ENCODE measurements around the gene CFAP299.

The CFAP299 gene

GRCh38 chr4:80948995-80949394, 613.5 kb downstream of the CFAP299 start:
- H3K36me3 ChIP-seq (ENCODE audit: insufficient read depth, low read length), result no peaks in the 10 kb centered on the region

DNA sequence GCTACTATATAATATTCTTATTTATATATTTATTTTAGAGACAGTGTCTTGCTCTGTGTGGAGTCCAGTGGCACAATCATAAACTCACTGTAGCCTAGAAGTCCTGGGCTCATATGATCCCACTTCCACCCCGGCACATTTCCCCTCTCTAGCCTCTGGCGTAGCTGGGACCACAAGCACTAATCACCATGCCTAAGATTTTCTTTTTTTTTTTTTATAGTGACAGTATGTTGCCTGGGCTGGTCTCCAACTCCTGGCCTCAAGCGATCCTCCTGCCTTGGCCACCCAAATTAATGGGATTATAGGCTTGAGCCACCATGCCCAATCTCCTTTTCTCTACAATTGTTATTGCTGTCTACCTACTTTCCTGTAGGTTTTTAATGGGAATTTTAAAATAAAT, 620.9 kb downstream of the CFAP299 start:
- Histone ChIP-seq H3K36me3 (ENCODE audit: insufficient read depth, low read length) (no peaks in the 10 kb centered on the region), H3K27me3 (ENCODE audit: control insufficient read depth in 1 of 2, insufficient read depth in 2 of 2, low read length in 2 of 2) (no peaks in the 10 kb centered on the region), H3K4me3 (ENCODE audit: low read depth in 1 of 2, low read length in 2 of 2) (no peak overlapping the region), H3K4me1 (ENCODE audit: insufficient read depth, low read length) (no peaks in the 10 kb centered on the region), H3K27ac (ENCODE audit: low read depth, low read length) (no peak overlapping the region), H3K9me3 (ENCODE audit: low read length) (no peaks in the 10 kb centered on the region), H3K9ac (ENCODE audit: low read length) (no peak overlapping the region)

More at GRCh38 chr4:80948995-80949394, 613.5 kb downstream of the CFAP299 start:
- Histone ChIP-seq H3K9ac (ENCODE audit: low read length) (no peak overlapping the region), H3K27ac (ENCODE audit: low read depth, low read length) (no peak overlapping the region), H3K4me3 (ENCODE audit: low read depth in 1 of 2, low read length in 2 of 2) (no peak overlapping the region), H3K4me1 (ENCODE audit: insufficient read depth, low read length) (no peaks in the 10 kb centered on the region), H3K9me3 (ENCODE audit: low read length) (no peaks in the 10 kb centered on the region), H3K27me3 (ENCODE audit: control insufficient read depth in 1 of 2, insufficient read depth in 2 of 2, low read length in 2 of 2) (no peaks in the 10 kb centered on the region)

DNA sequence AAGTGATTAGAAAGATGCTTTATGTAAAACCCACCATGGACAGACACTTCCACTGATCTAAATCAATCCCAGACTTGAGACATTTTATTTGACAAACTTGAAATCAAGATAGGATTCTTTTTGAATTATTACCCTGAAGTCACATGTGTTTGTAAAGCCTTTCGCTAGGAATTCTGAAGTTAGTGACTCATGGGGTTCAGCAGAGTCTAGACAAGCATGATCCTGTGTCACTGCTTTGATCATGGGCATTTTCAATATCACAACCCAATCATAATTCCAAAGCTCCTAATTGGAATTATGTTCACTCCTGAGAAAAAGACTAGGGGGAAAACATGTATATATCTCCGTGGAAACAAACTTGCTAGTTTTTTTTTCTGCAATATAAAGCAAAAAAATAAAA, 627.5 kb downstream of the CFAP299 start:
- Histone ChIP-seq H3K27ac (ENCODE audit: low read depth, low read length) (no peak overlapping the region), H3K9ac (ENCODE audit: low read length) (no peak overlapping the region), H3K9me3 (ENCODE audit: low read length) (no peaks in the 10 kb centered on the region), H3K4me1 (ENCODE audit: insufficient read depth, low read length) (no peaks in the 10 kb centered on the region), H3K36me3 (ENCODE audit: insufficient read depth, low read length) (no peaks in the 10 kb centered on the region), H3K4me3 (ENCODE audit: low read depth in 1 of 2, low read length in 2 of 2) (no peak overlapping the region), H3K27me3 (ENCODE audit: control insufficient read depth in 1 of 2, insufficient read depth in 2 of 2, low read length in 2 of 2) (no peaks in the 10 kb centered on the region)

GRCh38 chr4:80967346-80967745, 631.8 kb downstream of the CFAP299 start:
- Histone ChIP-seq H3K36me3 (ENCODE audit: insufficient read depth, low read length) (no peaks in the 10 kb centered on the region), H3K9me3 (ENCODE audit: low read length) (no peaks in the 10 kb centered on the region), H3K9ac (ENCODE audit: low read length) (no peak overlapping the region), H3K4me1 (ENCODE audit: insufficient read depth, low read length) (no peaks in the 10 kb centered on the region), H3K27ac (ENCODE audit: low read depth, low read length) (no peak overlapping the region), H3K27me3 (ENCODE audit: control insufficient read depth in 1 of 2, insufficient read depth in 2 of 2, low read length in 2 of 2) (no peaks in the 10 kb centered on the region), H3K4me3 (ENCODE audit: low read depth in 1 of 2, low read length in 2 of 2) (no peak overlapping the region)

GRCh38 chr4:80980239-80980638, 644.7 kb downstream of the CFAP299 start:
- no peaks in the 10 kb centered on the region for H3K27me3 ChIP-seq (ENCODE audit: control insufficient read depth in 1 of 2, insufficient read depth in 2 of 2, low read length in 2 of 2)
- no peaks in the 10 kb centered on the region for H3K4me1 ChIP-seq (ENCODE audit: insufficient read depth, low read length)
- no peak overlapping the region for H3K4me3 ChIP-seq (ENCODE audit: low read depth in 1 of 2, low read length in 2 of 2)
- H3K27ac ChIP-seq (ENCODE audit: low read depth, low read length), result no peak overlapping the region
- H3K36me3 ChIP-seq (ENCODE audit: insufficient read depth, low read length), result no peaks in the 10 kb centered on the region
- H3K9ac ChIP-seq (ENCODE audit: low read length), result no peak overlapping the region
- no peaks in the 10 kb centered on the region for H3K9me3 ChIP-seq (ENCODE audit: low read length)

DNA sequence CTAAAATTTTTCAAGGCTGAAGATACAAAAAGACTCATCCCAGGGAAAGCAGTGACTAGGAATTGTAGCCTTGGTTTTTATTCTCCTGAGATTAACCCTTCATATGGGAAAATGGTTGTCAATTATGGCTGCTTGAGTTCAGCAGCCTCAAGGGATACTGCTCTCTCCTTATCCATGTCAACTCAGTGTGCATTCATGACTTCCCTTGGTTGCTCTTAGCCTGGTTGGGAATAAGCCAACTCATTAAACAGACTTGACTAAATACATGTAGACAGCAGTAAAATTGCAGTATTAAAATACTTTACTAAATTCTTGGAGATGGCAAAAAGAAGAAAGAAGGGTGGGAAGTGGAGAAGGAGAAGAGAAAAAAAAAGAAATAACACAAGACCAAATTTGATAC, 650.5 kb downstream of the CFAP299 start:
- Histone ChIP-seq H3K27me3 (ENCODE audit: control insufficient read depth in 1 of 2, insufficient read depth in 2 of 2, low read length in 2 of 2) (no peaks in the 10 kb centered on the region), H3K9me3 (ENCODE audit: low read length) (no peaks in the 10 kb centered on the region), H3K36me3 (ENCODE audit: insufficient read depth, low read length) (no peaks in the 10 kb centered on the region), H3K4me3 (ENCODE audit: low read depth in 1 of 2, low read length in 2 of 2) (no peak overlapping the region), H3K27ac (ENCODE audit: low read depth, low read length) (no peak overlapping the region), H3K4me1 (ENCODE audit: insufficient read depth, low read length) (no peaks in the 10 kb centered on the region), H3K9ac (ENCODE audit: low read length) (no peak overlapping the region)

DNA sequence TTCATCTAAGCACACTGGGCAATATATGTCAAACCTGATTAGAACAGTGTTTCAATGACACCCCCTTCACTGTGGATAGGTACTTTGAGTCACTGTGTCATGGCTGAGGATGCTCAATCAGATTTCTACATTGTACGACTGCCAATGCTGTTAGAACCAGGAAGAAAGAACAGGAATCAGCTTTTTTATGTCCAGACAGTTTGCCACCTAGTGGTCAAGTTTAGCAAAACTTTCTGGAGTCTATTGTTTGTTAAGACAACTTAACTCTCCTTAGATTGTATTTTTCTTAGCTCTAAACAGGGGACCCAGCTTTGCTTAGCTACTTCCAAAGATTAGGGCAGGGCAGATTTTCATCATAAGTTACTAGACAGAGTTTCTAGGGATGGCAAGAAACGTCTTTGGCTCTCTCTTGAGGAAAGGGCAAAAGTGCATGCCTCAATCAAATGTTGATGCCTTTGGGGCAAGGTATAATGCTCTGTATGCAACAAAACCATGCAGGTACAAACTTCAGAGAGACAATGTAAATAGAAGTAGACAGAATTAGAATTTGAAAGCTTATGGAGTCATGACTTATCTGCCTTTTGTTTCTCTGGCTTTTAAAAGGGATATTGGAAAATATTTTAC, 654.5 kb downstream of the CFAP299 start:
- H3K9ac ChIP-seq (ENCODE audit: low read length), result no peak overlapping the region
- no peak overlapping the region for H3K27ac ChIP-seq (ENCODE audit: low read depth, low read length)
- H3K9me3 ChIP-seq (ENCODE audit: low read length), result no peaks in the 10 kb centered on the region
- no peaks in the 10 kb centered on the region for H3K27me3 ChIP-seq (ENCODE audit: control insufficient read depth in 1 of 2, insufficient read depth in 2 of 2, low read length in 2 of 2)
- H3K4me1 ChIP-seq (ENCODE audit: insufficient read depth, low read length), result no peaks in the 10 kb centered on the region
- no peaks in the 10 kb centered on the region for H3K36me3 ChIP-seq (ENCODE audit: insufficient read depth, low read length)
- H3K4me3 ChIP-seq (ENCODE audit: low read depth in 1 of 2, low read length in 2 of 2), result no peak overlapping the region

DNA sequence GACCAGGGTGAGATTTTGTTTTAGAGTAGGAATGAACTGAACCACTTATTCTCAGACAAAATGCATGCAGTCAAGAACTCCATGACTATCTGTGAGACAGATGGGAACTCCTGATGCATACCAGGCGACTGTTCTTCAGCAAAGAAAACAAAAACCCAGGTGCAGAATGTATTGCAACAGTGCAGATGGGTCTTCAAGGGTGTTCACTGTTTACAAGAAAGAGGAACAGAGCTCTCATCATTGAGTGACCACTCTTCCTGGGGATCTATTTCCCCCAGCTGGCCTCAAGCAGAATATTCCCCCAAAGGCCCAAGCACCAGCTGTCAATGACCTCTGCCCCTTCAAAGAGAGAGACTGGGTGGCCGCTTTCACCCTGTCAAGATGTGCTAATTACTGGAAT, 655.3 kb downstream of the CFAP299 start:
- H3K4me1 ChIP-seq (ENCODE audit: insufficient read depth, low read length), result no peaks in the 10 kb centered on the region
- no peaks in the 10 kb centered on the region for H3K27me3 ChIP-seq (ENCODE audit: control insufficient read depth in 1 of 2, insufficient read depth in 2 of 2, low read length in 2 of 2)
- no peak overlapping the region for H3K9ac ChIP-seq (ENCODE audit: low read length)
- H3K27ac ChIP-seq (ENCODE audit: low read depth, low read length), result no peak overlapping the region
- H3K4me3 ChIP-seq (ENCODE audit: low read depth in 1 of 2, low read length in 2 of 2), result no peak overlapping the region
- no peaks in the 10 kb centered on the region for H3K9me3 ChIP-seq (ENCODE audit: low read length)
- no peaks in the 10 kb centered on the region for H3K36me3 ChIP-seq (ENCODE audit: insufficient read depth, low read length)

GRCh38 chr4:80999943-81000342, 664.4 kb downstream of the CFAP299 start:
- no peak overlapping the region for H3K4me3 ChIP-seq (ENCODE audit: low read depth in 1 of 2, low read length in 2 of 2)
- no peaks in the 10 kb centered on the region for H3K9me3 ChIP-seq (ENCODE audit: low read length)
- no peak overlapping the region for H3K9ac ChIP-seq (ENCODE audit: low read length)
- H3K27ac ChIP-seq (ENCODE audit: low read depth, low read length), result no peak overlapping the region
- H3K4me1 ChIP-seq (ENCODE audit: insufficient read depth, low read length), result peaks cover 7% of the 10 kb centered on the region
- no peaks in the 10 kb centered on the region for H3K36me3 ChIP-seq (ENCODE audit: insufficient read depth, low read length)
- no peaks in the 10 kb centered on the region for H3K27me3 ChIP-seq (ENCODE audit: control insufficient read depth in 1 of 2, insufficient read depth in 2 of 2, low read length in 2 of 2)

DNA sequence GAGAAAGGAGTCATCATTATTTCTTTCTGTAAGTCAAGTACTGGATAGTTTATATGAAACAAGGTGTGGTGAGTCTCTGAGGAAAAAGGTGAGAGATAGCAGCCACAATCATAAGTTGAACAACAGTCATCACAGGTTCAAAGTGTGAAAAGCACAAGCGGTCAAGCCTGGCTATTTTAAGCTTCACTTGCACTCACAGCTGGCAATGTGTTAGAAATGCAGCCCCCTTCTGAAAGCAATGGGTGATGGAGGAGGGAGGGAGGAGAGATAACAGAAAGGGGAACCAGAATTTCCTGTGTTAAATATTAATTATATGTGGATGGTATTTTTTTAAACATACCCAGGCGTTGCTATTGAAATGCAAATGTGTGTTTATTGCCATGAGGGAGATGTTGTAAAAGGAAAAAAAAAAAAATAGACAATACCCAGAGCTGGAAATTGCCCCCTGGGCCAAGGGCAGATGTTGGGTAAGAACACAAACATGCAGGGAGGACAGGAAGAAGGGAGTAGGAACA, 668.1 kb downstream of the CFAP299 start:
- H3K4me1 ChIP-seq (ENCODE audit: insufficient read depth, low read length), result peaks cover 7% of the 10 kb centered on the region
- no peak overlapping the region for H3K4me3 ChIP-seq (ENCODE audit: low read depth in 1 of 2, low read length in 2 of 2)
- H3K9me3 ChIP-seq (ENCODE audit: low read length), result no peaks in the 10 kb centered on the region
- H3K36me3 ChIP-seq (ENCODE audit: insufficient read depth, low read length), result no peaks in the 10 kb centered on the region
- H3K9ac ChIP-seq (ENCODE audit: low read length), result no peak overlapping the region
- no peak overlapping the region for H3K27ac ChIP-seq (ENCODE audit: low read depth, low read length)
- H3K27me3 ChIP-seq (ENCODE audit: control insufficient read depth in 1 of 2, insufficient read depth in 2 of 2, low read length in 2 of 2), result no peaks in the 10 kb centered on the region

- no peak overlapping the region for H3K4me3 ChIP-seq (ENCODE audit: low read depth in 1 of 2, low read length in 2 of 2)
- H3K36me3 ChIP-seq (ENCODE audit: insufficient read depth, low read length), result no peaks in the 10 kb centered on the region
- H3K9me3 ChIP-seq (ENCODE audit: low read length), result no peaks in the 10 kb centered on the region
- no peaks in the 10 kb centered on the region for H3K4me1 ChIP-seq (ENCODE audit: insufficient read depth, low read length)
- H3K9ac ChIP-seq (ENCODE audit: low read length), result no peak overlapping the region
- no peaks in the 10 kb centered on the region for H3K27me3 ChIP-seq (ENCODE audit: control insufficient read depth in 1 of 2, insufficient read depth in 2 of 2, low read length in 2 of 2)
- no peak overlapping the region for H3K27ac ChIP-seq (ENCODE audit: low read depth, low read length)
Observed at GRCh38 chr4:81007417-81007816, 671.9 kb downstream of the CFAP299 start.
